RWPE1 (cell line): ENCODE data around the gene SLC24A3.

Source experiments
- CTCF ChIA-PET: fragments of 350-600 bp; sonication (Branson Sonifier 250); formaldehyde crosslinking; extraction: SDS; loops from one replicate; lab custom pipeline; 2021; lab: Yijun Ruan, JAX
- POLR2A ChIA-PET: fragments of 400-600 bp; formaldehyde crosslinking; extraction: SDS; loops from one replicate; lab custom pipeline; 2020; ENCODE audit warnings: antibody characterized with exemption; ENCODE audit not compliant: low non-redundant PET; lab: Yijun Ruan, JAX
- DNase-seq: peaks from one replicate; pipeline ENCODE4 v3.0.0; 2012; ENCODE audit warnings: low spot score
- H3K27ac ChIP-seq: fragments of 450-650 bp; 2 replicates; pipeline ENCODE4 v1.5.1; 2017
- TF ChIP-seq, protein P1 (sequence below): fragments of 450-650 bp; conservative IDR thresholded peaks from 2 replicates; pipeline ENCODE4 v1.5.1; 2017; ENCODE audit warnings: low read depth, mild to moderate bottlenecking

The SLC24A3 gene

DNA sequence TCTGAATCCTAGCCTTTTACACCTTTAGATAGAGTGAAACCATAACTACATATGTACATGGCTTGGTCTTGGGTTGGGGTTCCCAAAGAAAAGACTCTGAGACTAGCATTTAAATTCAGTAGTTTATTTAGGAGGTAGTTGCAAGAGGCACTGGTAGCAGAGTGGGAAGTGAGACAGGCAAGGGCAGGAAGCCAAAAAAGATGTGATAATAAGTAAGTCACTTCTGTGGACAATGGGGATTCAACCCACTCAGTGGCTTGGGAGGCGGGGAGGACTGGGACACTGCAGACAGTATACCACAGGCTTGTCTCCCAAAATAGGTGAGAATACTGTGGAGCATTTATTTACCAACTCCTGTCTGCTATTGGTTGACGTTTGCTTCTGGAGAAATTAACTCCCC is 131.9 kb downstream of the SLC24A3 start:
- TF ChIP-seq, protein P1, sequence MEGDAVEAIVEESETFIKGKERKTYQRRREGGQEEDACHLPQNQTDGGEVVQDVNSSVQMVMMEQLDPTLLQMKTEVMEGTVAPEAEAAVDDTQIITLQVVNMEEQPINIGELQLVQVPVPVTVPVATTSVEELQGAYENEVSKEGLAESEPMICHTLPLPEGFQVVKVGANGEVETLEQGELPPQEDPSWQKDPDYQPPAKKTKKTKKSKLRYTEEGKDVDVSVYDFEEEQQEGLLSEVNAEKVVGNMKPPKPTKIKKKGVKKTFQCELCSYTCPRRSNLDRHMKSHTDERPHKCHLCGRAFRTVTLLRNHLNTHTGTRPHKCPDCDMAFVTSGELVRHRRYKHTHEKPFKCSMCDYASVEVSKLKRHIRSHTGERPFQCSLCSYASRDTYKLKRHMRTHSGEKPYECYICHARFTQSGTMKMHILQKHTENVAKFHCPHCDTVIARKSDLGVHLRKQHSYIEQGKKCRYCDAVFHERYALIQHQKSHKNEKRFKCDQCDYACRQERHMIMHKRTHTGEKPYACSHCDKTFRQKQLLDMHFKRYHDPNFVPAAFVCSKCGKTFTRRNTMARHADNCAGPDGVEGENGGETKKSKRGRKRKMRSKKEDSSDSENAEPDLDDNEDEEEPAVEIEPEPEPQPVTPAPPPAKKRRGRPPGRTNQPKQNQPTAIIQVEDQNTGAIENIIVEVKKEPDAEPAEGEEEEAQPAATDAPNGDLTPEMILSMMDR: no peak
- POLR2A ChIA-PET: no interaction called here
- no peak overlapping the region for H3K27ac ChIP-seq
- CTCF ChIA-PET: no interaction called here
- DNase-seq: no peak

GRCh38 chr20:19347943-19348456 is 135.6 kb downstream of the SLC24A3 start:
- ChIA-PET CTCF (no interaction called here), POLR2A (no interaction called here)
- H3K27ac ChIP-seq: no peak overlapping the region

DNA sequence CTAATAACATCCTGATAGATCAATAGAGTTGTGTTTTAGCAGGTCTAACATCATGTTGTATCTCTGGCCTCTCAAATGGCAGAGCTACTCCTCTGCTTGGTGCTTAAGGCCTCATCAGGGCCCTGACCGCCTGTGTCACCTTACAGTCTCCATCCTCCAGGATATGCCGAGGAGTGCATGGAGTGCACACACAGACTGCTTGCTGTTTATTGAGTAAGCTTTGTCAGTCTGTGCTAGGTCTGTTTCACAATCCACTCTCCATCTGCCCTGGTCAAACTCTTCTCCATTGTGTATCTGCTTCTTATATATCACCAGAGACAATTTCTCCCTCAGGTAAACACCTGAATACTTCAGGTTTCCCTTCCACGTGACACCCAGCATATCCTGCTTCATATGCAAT is 136.1 kb downstream of the SLC24A3 start:
- ChIA-PET CTCF (no interaction called here), POLR2A (no interaction called here)
- no peak for DNase-seq
- H3K27ac ChIP-seq: no peak overlapping the region
- TF ChIP-seq, protein P1: no peak

More at GRCh38 chr20:19347943-19348456, 135.6 kb downstream of the SLC24A3 start:
- TF ChIP-seq, protein P1: no peak
- no peak for DNase-seq

DNA sequence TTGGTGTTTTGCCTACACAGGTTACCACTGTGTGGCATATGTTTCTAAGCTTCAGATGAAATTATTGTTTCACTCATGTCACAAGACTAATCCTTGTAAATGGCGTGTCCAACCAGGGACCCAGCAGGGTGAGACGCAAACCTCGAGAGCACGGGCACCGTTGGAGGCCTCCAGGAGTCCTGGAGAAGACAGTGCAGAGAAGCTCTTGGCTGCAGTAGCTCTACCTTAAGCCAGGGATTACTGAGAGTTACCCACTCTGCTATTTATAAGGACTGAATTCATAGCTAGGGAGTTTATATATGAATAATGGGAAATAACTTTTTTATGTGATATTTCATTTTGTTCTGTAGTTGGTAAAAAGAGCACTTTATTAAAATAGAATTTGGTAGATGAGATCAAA is 137.4 kb downstream of the SLC24A3 start:
- no peak for DNase-seq
- ChIA-PET CTCF (no interaction called here), POLR2A (no interaction called here)
- H3K27ac ChIP-seq: no peak overlapping the region
- TF ChIP-seq, protein P1: no peak

GRCh38 chr20:19351542-19351941 is 139.1 kb downstream of the SLC24A3 start:
- ChIA-PET POLR2A (no interaction called here), CTCF (no interaction called here)
- no peak overlapping the region for H3K27ac ChIP-seq
- no peak for DNase-seq
- TF ChIP-seq, protein P1: no peak

DNA sequence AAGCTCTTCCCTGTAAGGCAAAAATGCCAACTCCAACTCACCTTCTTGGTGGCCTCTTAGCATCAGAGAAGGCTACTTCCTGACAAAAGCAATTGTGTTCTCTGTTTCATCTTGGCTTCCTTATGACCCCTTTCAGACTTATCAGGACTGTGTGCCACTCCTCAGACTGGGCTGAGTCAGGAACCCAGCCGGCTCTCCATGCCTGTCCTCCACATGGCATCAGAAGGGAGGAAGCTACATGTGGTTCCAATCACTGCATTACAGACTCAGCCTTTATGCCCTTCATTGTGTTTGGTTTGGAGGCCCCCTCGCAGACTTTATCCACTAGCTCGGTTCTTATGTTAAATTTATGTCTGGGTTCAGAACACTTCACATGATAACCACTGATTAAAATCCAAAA is 142.5 kb downstream of the SLC24A3 start:
- DNase-seq: no peak
- H3K27ac ChIP-seq: no peak overlapping the region
- ChIA-PET POLR2A (no interaction called here), CTCF (interaction anchor here (0.7 to 0.9 kb wide), 2 partner anchors 32 to 199 kb away, joined by 4 read pairs; no protein-coding TSS in a partner anchor)
- TF ChIP-seq, protein P1: no peak
